HepG2 (cell line): ENCODE results near the gene SPSB1. TPM values are rescaled to one million over a fixed set of nuclear protein-coding genes. Genes with fewer than 3 reads are reported as not detected.
A peak's percentile ranks its signal among the peaks of the same experiment; 100 is the strongest.

Experiments
- ATF5 ChIP-seq: sonication (generic); formaldehyde crosslinking; IDR thresholded peaks from 2 replicates; pipeline ENCODE4 v1.4.0; 2020; ENCODE audit warnings: mild to moderate bottlenecking, low read depth, missing genetic modification reagents
- ATM ChIP-seq: fragments of 450-650 bp; IDR thresholded peaks from 2 replicates; pipeline ENCODE4 v1.7.1; 2017; ENCODE audit warnings: mild to moderate bottlenecking, borderline replicate concordance
- BCL6 ChIP-seq: IDR thresholded peaks from 2 replicates; pipeline ENCODE4 v1.6.1; 2016; ENCODE audit warnings: missing genetic modification reagents, missing compliant biosample characterization
- CENPX ChIP-seq: sonication (generic); formaldehyde crosslinking; IDR thresholded peaks from 2 replicates; pipeline ENCODE4 v1.9.0; 2021; ENCODE audit warnings: mild to moderate bottlenecking, missing genetic modification reagents, moderate library complexity
- EZH2 ChIP-seq: conservative IDR thresholded peaks from 2 replicates; pipeline ENCODE4 v1.6.1; 2012; ENCODE audit warnings: mild to moderate bottlenecking, low read depth, low read length, moderate library complexity
- HNRNPH1 ChIP-seq: fragments of 200-400 bp; formaldehyde crosslinking; optimal IDR thresholded peaks from 2 replicates; pipeline ENCODE3; 2017; ENCODE audit warnings: mild to moderate bottlenecking, low read depth, low read length
- JDP2 ChIP-seq: sonication (generic); formaldehyde crosslinking; IDR thresholded peaks from 2 replicates; pipeline ENCODE4 v1.8.1; 2022; ENCODE audit warnings: missing genetic modification reagents, borderline replicate concordance
- MAFG ChIP-seq: sonication (generic); formaldehyde crosslinking; IDR thresholded peaks from 2 replicates; pipeline ENCODE4 v1.5.1; 2020; ENCODE audit warnings: mild to moderate bottlenecking, missing genetic modification reagents
- PBX3 ChIP-seq: sonication (generic); formaldehyde crosslinking; IDR thresholded peaks from 2 replicates; pipeline ENCODE4 v1.8.1; 2023; ENCODE audit warnings: missing genetic modification reagents, inconsistent platforms, borderline replicate concordance
- SMAD9 ChIP-seq: sonication (generic); formaldehyde crosslinking; IDR thresholded peaks from 2 replicates; pipeline ENCODE4 v1.5.1; 2020; ENCODE audit warnings: mild to moderate bottlenecking, missing genetic modification reagents
- SOX6 ChIP-seq, 2 experiments: fragments of 450-650 bp in 1 of 2; sonication (generic) in 1 of 2; formaldehyde crosslinking in 1 of 2; IDR thresholded peaks; 2 replicates each; pipeline versions ENCODE4 v1.4.0 to v1.6.1; 2017 to 2020; ENCODE audit warnings: antibody characterized with exemption in 1 of 2, mild to moderate bottlenecking in 1 of 2, missing genetic modification reagents in 1 of 2
- ZBTB7B ChIP-seq: sonication (generic); formaldehyde crosslinking; IDR thresholded peaks from 2 replicates; pipeline ENCODE4 v1.4.0; 2020; ENCODE audit warnings: missing genetic modification reagents
- ZC3H4 ChIP-seq: sonication (generic); formaldehyde crosslinking; IDR thresholded peaks from 2 replicates; pipeline ENCODE4 v1.4.0; 2020; ENCODE audit warnings: missing genetic modification reagents, borderline replicate concordance
- ZMYM4 ChIP-seq: sonication (generic); formaldehyde crosslinking; IDR thresholded peaks from 2 replicates; pipeline ENCODE4 v1.8.1; 2023; ENCODE audit warnings: mild to moderate bottlenecking, missing genetic modification reagents
- ZNF264 ChIP-seq: sonication (generic); formaldehyde crosslinking; IDR thresholded peaks from 2 replicates; pipeline ENCODE4 v1.4.0; 2020; ENCODE audit warnings: missing genetic modification reagents
- ZNF367 ChIP-seq: sonication (generic); formaldehyde crosslinking; IDR thresholded peaks from 2 replicates; pipeline ENCODE4 v1.4.0; 2020; ENCODE audit warnings: missing genetic modification reagents, borderline replicate concordance
- ZNF382 ChIP-seq: sonication (generic); formaldehyde crosslinking; IDR thresholded peaks from 2 replicates; pipeline ENCODE4 v1.5.0; 2020; ENCODE audit warnings: missing genetic modification reagents, mild to moderate bottlenecking, borderline replicate concordance
- ZNF747 ChIP-seq: sonication (generic); formaldehyde crosslinking; IDR thresholded peaks from 2 replicates; pipeline ENCODE4 v1.8.1; 2023; ENCODE audit warnings: missing genetic modification reagents, mild to moderate bottlenecking, borderline replicate concordance
- polyA plus RNA-seq, 8 experiments: library from polyadenylated mRNA; depleted of rRNA in 3 of 8; stranded (reverse) in 7 of 8; unstranded in 1 of 8; fragments of >200 nt; fragmentation: Illumina TruSeq in 4 of 8; extraction: Trizol in 4 of 8; gene quantifications; 2 replicates each; pipeline versions ENCODE4 v1.2.1 to v1.2.3, GENCODE V29; 2011 to 2016; ENCODE audit warnings: low read depth in 4 of 8, missing spikeins in 1 of 8, mixed read lengths in 1 of 8; ENCODE audit not compliant: insufficient read depth in 1 of 8
- total RNA-seq, 5 experiments: library from RNA; depleted of rRNA; stranded (reverse); fragments of >200 nt; fragmentation: Illumina TruSeq; extraction: Trizol; gene quantifications; 2 replicates each; pipeline ENCODE4 v1.2.3, GENCODE V29; 2016; ENCODE audit warnings: low read depth in 1 of 5
- TF ChIP-seq, protein P1 (sequence below): sonication (generic); formaldehyde crosslinking; IDR thresholded peaks from 2 replicates; pipeline ENCODE4 v1.4.0; 2020; ENCODE audit warnings: missing genetic modification reagents, mild to moderate bottlenecking, borderline replicate concordance

The SPSB1 gene
- total and polyA plus RNA-seq, 2 of the 13 experiments (the other 11 are each of a cell fraction or from before 2014, with no cell fraction given): 5.0 to 8.0 TPM

- TF ChIP-seq PBX3 (no peak), ATF5 (CRISPR knock-in tag) (no peak), CENPX (CRISPR knock-in tag) (no peak), ZNF264 (no peak; the same call in 1 of the 2 replicates), ZNF747 (CRISPR knock-in tag) (peak; percentile 64; the same call in 1 of the 2 replicates), EZH2 (no peak), SMAD9 (CRISPR knock-in tag) (peak; percentile 64; the same call in 1 of the 2 replicates), JDP2 (no peak), ZMYM4 (CRISPR knock-in tag) (no peak; the same call in 1 of the 2 replicates), BCL6 (CRISPR knock-in tag) (peak; percentile 36; the same call in 1 of the 2 replicates), ATM (no peak), SOX6 (IDR thresholded peaks at IDR 0.05) (no peak), SOX6 (CRISPR knock-in tag; IDR thresholded peaks at IDR 0.05) (peak; percentile 87), ZNF367 (CRISPR knock-in tag) (no peak), ZNF382 (CRISPR knock-in tag) (no peak), MAFG (CRISPR knock-in tag) (no peak), HNRNPH1 (no peak), ZBTB7B (CRISPR knock-in tag) (peak; percentile 58), ZC3H4 (CRISPR knock-in tag) (no peak)
- TF ChIP-seq, protein P1, sequence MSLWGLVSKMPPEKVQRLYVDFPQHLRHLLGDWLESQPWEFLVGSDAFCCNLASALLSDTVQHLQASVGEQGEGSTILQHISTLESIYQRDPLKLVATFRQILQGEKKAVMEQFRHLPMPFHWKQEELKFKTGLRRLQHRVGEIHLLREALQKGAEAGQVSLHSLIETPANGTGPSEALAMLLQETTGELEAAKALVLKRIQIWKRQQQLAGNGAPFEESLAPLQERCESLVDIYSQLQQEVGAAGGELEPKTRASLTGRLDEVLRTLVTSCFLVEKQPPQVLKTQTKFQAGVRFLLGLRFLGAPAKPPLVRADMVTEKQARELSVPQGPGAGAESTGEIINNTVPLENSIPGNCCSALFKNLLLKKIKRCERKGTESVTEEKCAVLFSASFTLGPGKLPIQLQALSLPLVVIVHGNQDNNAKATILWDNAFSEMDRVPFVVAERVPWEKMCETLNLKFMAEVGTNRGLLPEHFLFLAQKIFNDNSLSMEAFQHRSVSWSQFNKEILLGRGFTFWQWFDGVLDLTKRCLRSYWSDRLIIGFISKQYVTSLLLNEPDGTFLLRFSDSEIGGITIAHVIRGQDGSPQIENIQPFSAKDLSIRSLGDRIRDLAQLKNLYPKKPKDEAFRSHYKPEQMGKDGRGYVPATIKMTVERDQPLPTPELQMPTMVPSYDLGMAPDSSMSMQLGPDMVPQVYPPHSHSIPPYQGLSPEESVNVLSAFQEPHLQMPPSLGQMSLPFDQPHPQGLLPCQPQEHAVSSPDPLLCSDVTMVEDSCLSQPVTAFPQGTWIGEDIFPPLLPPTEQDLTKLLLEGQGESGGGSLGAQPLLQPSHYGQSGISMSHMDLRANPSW (CRISPR knock-in tag): peak; percentile 85; the same call in 1 of the 2 replicates
Observed at GRCh38 chr1:9249534-9250410, 42.9 kb upstream of the SPSB1 start (continued).
